ENCODE measurements around the gene GRK7.
"Not testable (repeated sequence)": the region's sequence is repeated elsewhere in the genome, so short reads cannot be mapped to it uniquely, and the experiment has no call there.

- not testable (repeated sequence) for TF ChIP-seq CTCF, POLR2A (IDR thresholded peaks at IDR 0.05)
Measured at GRCh38 chr3:141762552-141762951, 656 bp upstream of the GRK7 start.
